Adrenal gland (tissue), 12 donors: ENCODE results near the gene NDEL1. TPM values are rescaled to one million over a fixed set of nuclear protein-coding genes. Genes with fewer than 3 reads are reported as not detected.

Source experiments
- DNase-seq, 7 donors: peaks; one replicate each; pipeline ENCODE4 v3.0.0-alpha.2; 2019 to 2020
- H3K27ac ChIP-seq, 5 donors: fragments of 200-600 bp; sonication (generic) in 4 of 5; 1 replicate in 3 of 5; 2 replicates in 2 of 5; pipeline versions ENCODE4 v1.5.1 to v1.8.0; 2016 to 2020; ENCODE audit warnings: mild to moderate bottlenecking in 1 of 5
- H3K27me3 ChIP-seq: fragments of 200-600 bp; 2 replicates; pipeline ENCODE4 v1.8.0; 2021
- H3K36me3 ChIP-seq, 2 donors: fragments of 200-600 bp; replicated peaks in 1 of 2; 1 replicate in 1 of 2; 2 replicates in 1 of 2; pipeline versions ENCODE4 v1.5.1 to v1.8.0; 2018 to 2022
- H3K4me1 ChIP-seq, 2 donors: fragments of 200-600 bp; replicated peaks in 1 of 2; 1 replicate in 1 of 2; 2 replicates in 1 of 2; pipeline versions ENCODE4 v1.5.1 to v1.8.0; 2018 to 2021
- H3K4me3 ChIP-seq, 4 donors: fragments of 200-600 bp; sonication (generic) in 3 of 4; one replicate each; pipeline ENCODE4 v1.5.1; 2016 to 2018
- H3K9me3 ChIP-seq, 3 donors: fragments of 200-600 bp; sonication (generic) in 1 of 3; replicated peaks in 1 of 3; 1 replicate in 2 of 3; 2 replicates in 1 of 3; pipeline versions ENCODE4 v1.5.1 to v1.8.0; 2016 to 2021
- POLR2A ChIP-seq, 2 donors: fragments of 450-650 bp; IDR thresholded peaks; one replicate each; pipeline ENCODE4 v1.6.1; 2017; ENCODE audit warnings: antibody characterized with exemption in 2 of 2, mild to moderate bottlenecking in 2 of 2, moderate library complexity in 1 of 2
- WGBS, 4 donors: extraction: QIAGEN DNeasy Blood & Tissue Kit in 2 of 4; methylation state at CpG; one replicate each; pipeline versions ENCODE4 v1.1.5 to v1.1.7; 2013 to 2017; 5-methylcytosine and 5-hydroxymethylcytosine counted together
- intact Hi-C, 2 donors: fragments of 100-400 bp; cut with DNase I; formaldehyde crosslinking; loops; one replicate each; pipeline versions ENCODE4 v1.14.1 to v1.15.0; 2022 to 2023
- polyA plus RNA-seq, 3 donors: library from polyadenylated mRNA; stranded (reverse); fragments of 200-250 nt in 2 of 3; fragments of 350-450 nt in 1 of 3; fragmentation: Illumina TruSeq in 1 of 3; extraction: RNeasy Lipid Tissue Mini Kit (QIAGEN cat#74804) in 1 of 3; gene quantifications; one replicate each; pipeline ENCODE4 v1.2.3, GENCODE V29; 2013 to 2014
- total RNA-seq, 9 donors: library from RNA; depleted of rRNA in 4 of 9; stranded (reverse); fragments of >200 nt in 4 of 9; fragments of 120-200 nt in 1 of 9; fragmentation: NEBNext Ultra II Directional in 1 of 9; extraction: Animal tissue kit (Norgen Biotek cat#: 25700) in 1 of 9; gene quantifications; one replicate each; pipeline versions ENCODE4 v1.1.0 to v1.2.4, GENCODE V29; 2013 to 2023
- TF ChIP-seq, protein P1 (sequence below), 6 experiments: fragments of 450-650 bp in 4 of 6; fragments of 200-600 bp in 2 of 6; sonication (generic) in 1 of 6; IDR thresholded peaks; 1 replicate in 5 of 6; 2 replicates in 1 of 6; pipeline versions ENCODE4 v1.5.1 to v1.8.0; 2016 to 2021; ENCODE audit warnings: antibody characterized with exemption in 6 of 6, mild to moderate bottlenecking in 2 of 6, moderate library complexity in 1 of 6
- donor health status: healthy with polysubstance abuse.
- donor health status: Bipolar disorder and iron deficiency.
- donor health status: DM: yes; HTN: yes; CAD: no.
- donor health status: DM: no; HTN: no; CAD: no.
- donor health status: DM: no; HTN: no; CAD: no.
- donor health status: DM: yes; HTN: yes; CAD: no.

The NDEL1 gene
- total and polyA plus RNA-seq, 12 donors: 21.9 to 265 (median 47.0) TPM

DNA sequence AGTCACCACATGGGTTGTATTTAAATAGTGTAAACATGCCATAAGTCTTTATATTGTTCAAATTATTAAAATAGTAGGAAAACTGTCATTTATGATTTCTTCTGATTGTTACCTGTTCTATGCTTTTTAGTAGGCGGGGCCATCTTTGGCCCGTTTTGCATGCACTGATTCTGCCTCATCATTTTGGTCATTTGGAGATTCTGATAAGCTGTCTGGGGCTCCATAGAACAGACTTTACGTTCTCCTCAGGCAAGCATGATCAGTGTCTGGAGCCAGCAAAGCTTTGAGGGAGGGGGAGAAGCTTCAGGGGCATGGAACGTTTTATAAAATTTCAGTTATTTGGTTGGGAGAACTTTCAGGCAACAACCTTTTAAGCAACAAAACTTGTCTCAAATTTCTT is 8.8 kb downstream of the NDEL1 start:
- 67 to 81% (median 76%) methylated on average over 4 of the region's 4 CpGs for WGBS, 4 donors
- intact Hi-C loops: no loop called here

DNA sequence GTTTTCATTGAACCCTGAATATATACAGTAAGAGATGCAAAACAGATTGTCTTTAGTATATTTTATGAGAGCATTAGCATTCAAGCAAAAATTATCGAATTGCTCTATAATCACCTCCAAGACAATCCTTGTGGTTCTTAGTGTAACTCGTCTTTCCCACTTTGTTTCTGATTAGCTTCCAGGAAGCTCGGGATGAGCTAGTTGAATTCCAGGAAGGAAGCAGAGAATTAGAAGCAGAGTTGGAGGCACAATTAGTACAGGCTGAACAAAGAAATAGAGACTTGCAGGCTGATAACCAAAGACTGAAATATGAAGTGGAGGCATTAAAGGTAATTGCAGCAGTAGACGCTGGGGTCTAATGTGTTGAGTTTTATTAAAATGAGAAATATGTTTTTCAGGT is 9.9 kb downstream of the NDEL1 start:
- intact Hi-C loops: no loop called here
- H3K36me3 ChIP-seq: peaks cover 0 to 59% of the 10 kb centered on the region in 2 donors
- H3K27ac ChIP-seq: no peak overlapping the region
- TF ChIP-seq POLR2A (IDR thresholded peaks at IDR 0.05): no peak
- H3K9me3 ChIP-seq: no peaks in the 10 kb centered on the region
- H3K4me1 ChIP-seq: peaks cover 5 to 29% of the 10 kb centered on the region in 2 donors
- no peak overlapping the region for H3K4me3 ChIP-seq
- 74 to 80% (median 76%) methylated on average over 4 of the region's 4 CpGs for WGBS, 4 donors
- no peaks in the 10 kb centered on the region for H3K27me3 ChIP-seq
- no peak for DNase-seq

More for the DNA sequence above, 8.8 kb downstream of the NDEL1 start:
- Histone ChIP-seq H3K27me3 (no peaks in the 10 kb centered on the region), H3K4me3 (no peak overlapping the region), H3K9me3 (no peaks in the 10 kb centered on the region), H3K27ac (no peak overlapping the region), H3K4me1 (peaks cover 5 to 33% of the 10 kb centered on the region in 2 donors), H3K36me3 (peaks cover 0 to 51% of the 10 kb centered on the region in 2 donors)
- TF ChIP-seq, protein P1, sequence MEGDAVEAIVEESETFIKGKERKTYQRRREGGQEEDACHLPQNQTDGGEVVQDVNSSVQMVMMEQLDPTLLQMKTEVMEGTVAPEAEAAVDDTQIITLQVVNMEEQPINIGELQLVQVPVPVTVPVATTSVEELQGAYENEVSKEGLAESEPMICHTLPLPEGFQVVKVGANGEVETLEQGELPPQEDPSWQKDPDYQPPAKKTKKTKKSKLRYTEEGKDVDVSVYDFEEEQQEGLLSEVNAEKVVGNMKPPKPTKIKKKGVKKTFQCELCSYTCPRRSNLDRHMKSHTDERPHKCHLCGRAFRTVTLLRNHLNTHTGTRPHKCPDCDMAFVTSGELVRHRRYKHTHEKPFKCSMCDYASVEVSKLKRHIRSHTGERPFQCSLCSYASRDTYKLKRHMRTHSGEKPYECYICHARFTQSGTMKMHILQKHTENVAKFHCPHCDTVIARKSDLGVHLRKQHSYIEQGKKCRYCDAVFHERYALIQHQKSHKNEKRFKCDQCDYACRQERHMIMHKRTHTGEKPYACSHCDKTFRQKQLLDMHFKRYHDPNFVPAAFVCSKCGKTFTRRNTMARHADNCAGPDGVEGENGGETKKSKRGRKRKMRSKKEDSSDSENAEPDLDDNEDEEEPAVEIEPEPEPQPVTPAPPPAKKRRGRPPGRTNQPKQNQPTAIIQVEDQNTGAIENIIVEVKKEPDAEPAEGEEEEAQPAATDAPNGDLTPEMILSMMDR (IDR thresholded peaks at IDR 0.05): no peak
- TF ChIP-seq POLR2A (IDR thresholded peaks at IDR 0.05): no peak
- DNase-seq: no peak

DNA sequence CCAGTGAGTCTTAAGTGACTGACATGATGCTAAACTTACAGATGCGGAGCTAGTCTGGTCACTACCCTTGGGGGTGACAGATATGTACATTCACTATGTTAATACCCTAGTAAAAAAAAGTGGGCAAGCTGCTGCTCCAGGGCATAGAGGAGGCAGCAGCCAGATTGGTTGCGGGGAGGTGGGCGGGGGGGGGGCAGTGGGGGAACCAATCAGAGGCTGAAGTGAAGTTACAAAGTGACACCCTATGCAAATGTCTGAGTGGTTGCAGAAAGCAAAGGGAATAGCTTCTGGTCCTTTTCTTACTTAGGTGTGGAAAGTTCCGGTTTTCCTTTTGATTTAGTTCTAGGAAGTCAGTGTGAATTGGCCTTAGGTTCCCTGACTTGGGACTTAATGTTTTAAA is 12.1 kb downstream of the NDEL1 start:
- H3K4me1 ChIP-seq: peaks cover 0 to 14% of the 10 kb centered on the region in 2 donors
- WGBS, 4 donors: 85 to 89% (median 86%) methylated on average over 4 of the region's 4 CpGs
- H3K36me3 ChIP-seq: peaks cover 0 to 80% of the 10 kb centered on the region in 2 donors

DNA sequence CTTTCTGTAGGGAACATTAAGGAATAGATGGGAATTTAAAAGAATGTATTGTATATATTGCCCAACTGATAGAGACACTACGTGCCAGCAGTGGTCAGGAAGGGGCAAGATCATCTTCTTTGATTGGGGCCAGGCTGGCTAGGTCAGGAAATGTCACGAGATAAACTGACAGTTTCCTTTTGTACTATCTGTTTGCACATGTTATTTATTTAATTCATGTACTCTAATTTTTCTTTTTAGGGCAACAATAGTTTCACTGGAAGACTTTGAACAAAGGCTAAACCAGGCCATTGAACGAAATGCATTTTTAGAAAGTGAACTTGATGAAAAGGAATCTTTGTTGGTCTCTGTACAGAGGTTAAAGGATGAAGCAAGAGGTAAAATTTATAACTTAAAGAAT is 12.6 kb downstream of the NDEL1 start:
- Histone ChIP-seq H3K27me3 (no peaks in the 10 kb centered on the region), H3K4me1 (peaks cover 0 to 11% of the 10 kb centered on the region in 2 donors), H3K36me3 (peaks cover 0 to 85% of the 10 kb centered on the region in 2 donors), H3K27ac (no peak overlapping the region), H3K4me3 (no peak overlapping the region), H3K9me3 (no peaks in the 10 kb centered on the region)
- 58 to 67% (median 64%) methylated on average over 3 of the region's 3 CpGs for WGBS, 4 donors
- intact Hi-C loops: no loop called here
- TF ChIP-seq POLR2A (IDR thresholded peaks at IDR 0.05): no peak
- TF ChIP-seq, protein P1 (IDR thresholded peaks at IDR 0.05): no peak
- DNase-seq: no peak

More for the DNA sequence above, 12.1 kb downstream of the NDEL1 start:
- Histone ChIP-seq H3K4me3 (no peak overlapping the region), H3K9me3 (no peaks in the 10 kb centered on the region), H3K27me3 (no peaks in the 10 kb centered on the region), H3K27ac (no peak overlapping the region)
- TF ChIP-seq POLR2A (IDR thresholded peaks at IDR 0.05): no peak
- TF ChIP-seq, protein P1 (IDR thresholded peaks at IDR 0.05): no peak
- DNase-seq: no peak
- intact Hi-C loops: no loop called here

DNA sequence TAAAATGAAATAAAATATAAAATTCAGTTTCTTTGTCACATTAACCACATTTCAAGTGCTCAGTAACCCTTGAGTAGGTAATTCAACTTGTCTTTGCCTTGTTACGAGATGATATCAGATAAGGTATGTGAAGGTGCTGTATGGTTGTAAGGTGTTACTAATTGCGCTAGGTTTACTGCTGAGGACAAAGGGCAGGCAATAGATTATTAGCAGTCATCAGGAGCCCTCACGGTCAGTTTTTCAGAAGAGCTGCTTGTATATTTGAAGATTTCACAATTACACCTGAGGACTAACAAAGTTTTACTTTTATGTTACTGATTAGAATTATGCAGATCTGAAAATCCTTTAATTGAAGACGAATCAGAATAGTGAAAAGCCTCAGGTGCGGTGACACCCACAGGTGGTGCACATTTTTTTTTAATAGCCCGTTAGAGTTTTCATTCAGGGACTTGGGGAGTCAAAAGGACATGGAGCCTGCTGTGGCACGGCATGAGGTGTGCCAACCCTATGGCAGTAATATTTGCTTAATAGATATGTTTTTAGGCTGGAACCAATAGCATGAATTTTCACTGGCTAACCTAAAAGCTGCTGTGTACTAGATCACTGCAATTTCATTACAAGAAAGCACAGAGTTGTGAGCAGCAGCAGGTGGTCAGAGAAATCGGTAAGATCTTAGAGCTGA is 16.4 kb downstream of the NDEL1 start:
- Histone ChIP-seq H3K27me3 (no peaks in the 10 kb centered on the region), H3K4me3 (no peak overlapping the region), H3K9me3 (no peaks in the 10 kb centered on the region), H3K36me3 (peaks cover 0 to 91% of the 10 kb centered on the region in 2 donors), H3K4me1 (peaks cover 0 to 5% of the 10 kb centered on the region in 2 donors), H3K27ac (no peak overlapping the region)
- intact Hi-C loops: no loop called here
- no peak for TF ChIP-seq POLR2A (IDR thresholded peaks at IDR 0.05)
- TF ChIP-seq, protein P1 (IDR thresholded peaks at IDR 0.05): no peak
- no peak for DNase-seq
- whole genome bisulfite sequencing, 4 donors: 89 to 94% (median 92%) methylated on average over 8 of the region's 8 CpGs
